ENCODE data around the gene TRPM2. TPM values are rescaled to one million over a fixed set of nuclear protein-coding genes. Genes with fewer than 3 reads are reported as not detected.
"Not testable (repeated sequence)": the region's sequence is repeated elsewhere in the genome, so short reads cannot be mapped to it uniquely, and the experiment has no call there.

The TRPM2 gene
- total RNA-seq, 1 experiment from 2014 or later, result not detected

GRCh38 chr21:44397431-44398031 lies 44.1 kb downstream of the TRPM2 start:
- DNase-seq (ENCODE audit: low read depth), result no peak

GRCh38 chr21:44398499-44398898 lies 45.1 kb downstream of the TRPM2 start:
- no peak for DNase-seq (ENCODE audit: low read depth)

GRCh38 chr21:44399151-44399954 lies 45.9 kb downstream of the TRPM2 start:
- DNase-seq (ENCODE audit: low read depth), result no peak

GRCh38 chr21:44399955-44400790 lies 46.8 kb downstream of the TRPM2 start:
- no peak for DNase-seq (ENCODE audit: low read depth)

GRCh38 chr21:44400791-44401385 lies 47.5 kb downstream of the TRPM2 start:
- DNase-seq (ENCODE audit: low read depth), result no peak

- no peak for DNase-seq (ENCODE audit: low read depth)
Observed at GRCh38 chr21:44401386-44402160, 48.2 kb downstream of the TRPM2 start.

GRCh38 chr21:44402323-44403105 lies 49.1 kb downstream of the TRPM2 start:
- DNase-seq (ENCODE audit: low read depth), result no peak

- DNase-seq (ENCODE audit: low read depth), result no peak
Observed at GRCh38 chr21:44403106-44404020, 49.9 kb downstream of the TRPM2 start.

- DNase-seq (ENCODE audit: low read depth), result not testable (repeated sequence)
Observed at GRCh38 chr21:44404482-44404881, 51.1 kb downstream of the TRPM2 start.

- DNase-seq (ENCODE audit: low read depth), result no peak
Observed at GRCh38 chr21:44405091-44405947, 51.9 kb downstream of the TRPM2 start.

GRCh38 chr21:44405948-44406872 lies 52.8 kb downstream of the TRPM2 start:
- no peak for DNase-seq (ENCODE audit: low read depth)

- no peak for DNase-seq (ENCODE audit: low read depth)
Observed at GRCh38 chr21:44406953-44407352, 53.5 kb downstream of the TRPM2 start.

- DNase-seq (ENCODE audit: low read depth), result no peak
Observed at GRCh38 chr21:44407493-44407892, 54.1 kb downstream of the TRPM2 start.

GRCh38 chr21:44408226-44408625 lies 54.8 kb downstream of the TRPM2 start:
- no peak for DNase-seq (ENCODE audit: low read depth)

- no peak for DNase-seq (ENCODE audit: low read depth)
Observed at GRCh38 chr21:44413566-44414290, 60.3 kb downstream of the TRPM2 start.

GRCh38 chr21:44414291-44415072 lies 61.1 kb downstream of the TRPM2 start:
- no peak for DNase-seq (ENCODE audit: low read depth)
